HG02623 (cell line): ENCODE results near the gene MKRN2.
A peak's percentile ranks its signal among the peaks of the same experiment; 100 is the strongest.
"Not testable (repeated sequence)": the region's sequence is repeated elsewhere in the genome, so short reads cannot be mapped to it uniquely, and the experiment has no call there.

Source experiments
- ATAC-seq: cut with Tn5 transposase; IDR thresholded peaks from one replicate; pipeline ENCODE4 v1.9.1; 2021; ENCODE audit warnings: moderate library complexity; ENCODE audit not compliant: unreplicated experiment

MKRN2 gene

GRCh38 chr3:12556690-12557472 lies at the start of gene MKRN2:
Gene MKRN2 (plus strand): TSS chr3:12557087. CDS start chr3:12557151, 64 bp downstream.
- peak; percentile 82 for ATAC-seq

- ATAC-seq, result no peak
Observed at GRCh38 chr3:12507591-12508281, 49.2 kb upstream of the MKRN2 start.

- no peak for ATAC-seq
Observed at GRCh38 chr3:12508291-12508700, 48.6 kb upstream of the MKRN2 start.

GRCh38 chr3:12509466-12509865 lies 47.4 kb upstream of the MKRN2 start:
- no peak for ATAC-seq

- ATAC-seq, result no peak
Observed at GRCh38 chr3:12512534-12513118, 44.3 kb upstream of the MKRN2 start.

GRCh38 chr3:12513694-12514446 lies 43.0 kb upstream of the MKRN2 start:
- ATAC-seq, result no peak

GRCh38 chr3:12515631-12516030 lies 41.3 kb upstream of the MKRN2 start:
- ATAC-seq, result no peak

GRCh38 chr3:12516873-12517272 lies 40.0 kb upstream of the MKRN2 start:
- ATAC-seq, result no peak

GRCh38 chr3:12518261-12519028 lies 38.4 kb upstream of the MKRN2 start:
- no peak for ATAC-seq

GRCh38 chr3:12521010-12521409 lies 35.9 kb upstream of the MKRN2 start:
- ATAC-seq, result no peak

- ATAC-seq, result no peak
Observed at GRCh38 chr3:12522721-12523120, 34.2 kb upstream of the MKRN2 start.

- ATAC-seq, result no peak
Observed at GRCh38 chr3:12527757-12528143, 29.1 kb upstream of the MKRN2 start.

GRCh38 chr3:12532182-12532581 lies 24.7 kb upstream of the MKRN2 start:
- ATAC-seq, result no peak

GRCh38 chr3:12536423-12536822 lies 20.5 kb upstream of the MKRN2 start:
- ATAC-seq, result no peak

- no peak for ATAC-seq
Observed at GRCh38 chr3:12541625-12542024, 15.3 kb upstream of the MKRN2 start.

GRCh38 chr3:12543497-12543896 lies 13.4 kb upstream of the MKRN2 start:
- ATAC-seq, result not testable (repeated sequence)

GRCh38 chr3:12544652-12545472 lies 12.0 kb upstream of the MKRN2 start:
- no peak for ATAC-seq

- ATAC-seq, result no peak
Observed at GRCh38 chr3:12545473-12545791, 11.5 kb upstream of the MKRN2 start, which contains the start of gene MKRN2OS. Gene MKRN2OS (minus strand): TSS chr3:12545499. CDS start chr3:12545464, 35 bp downstream.

GRCh38 chr3:12549971-12550760 lies 6.7 kb upstream of the MKRN2 start:
- no peak for ATAC-seq
